GM18502 (cell line): ENCODE measurements around the gene TRAT1.
"Not testable (repeated sequence)": the region's sequence is repeated elsewhere in the genome, so short reads cannot be mapped to it uniquely, and the experiment has no call there.

Experiments
- ATAC-seq: cut with Tn5 transposase; IDR thresholded peaks from one replicate; pipeline ENCODE4 v1.9.1; 2021; ENCODE audit warnings: mild to moderate bottlenecking; ENCODE audit not compliant: unreplicated experiment, poor library complexity

TRAT1 gene, protein sequence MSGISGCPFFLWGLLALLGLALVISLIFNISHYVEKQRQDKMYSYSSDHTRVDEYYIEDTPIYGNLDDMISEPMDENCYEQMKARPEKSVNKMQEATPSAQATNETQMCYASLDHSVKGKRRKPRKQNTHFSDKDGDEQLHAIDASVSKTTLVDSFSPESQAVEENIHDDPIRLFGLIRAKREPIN

GRCh38 chr3:108822123-108822897 is at the start of gene TRAT1:
TRAT1 (plus strand) TSS chr3:108822786; CDS start chr3:108822928, 142 bp downstream.
- ATAC-seq, result no peak

DNA sequence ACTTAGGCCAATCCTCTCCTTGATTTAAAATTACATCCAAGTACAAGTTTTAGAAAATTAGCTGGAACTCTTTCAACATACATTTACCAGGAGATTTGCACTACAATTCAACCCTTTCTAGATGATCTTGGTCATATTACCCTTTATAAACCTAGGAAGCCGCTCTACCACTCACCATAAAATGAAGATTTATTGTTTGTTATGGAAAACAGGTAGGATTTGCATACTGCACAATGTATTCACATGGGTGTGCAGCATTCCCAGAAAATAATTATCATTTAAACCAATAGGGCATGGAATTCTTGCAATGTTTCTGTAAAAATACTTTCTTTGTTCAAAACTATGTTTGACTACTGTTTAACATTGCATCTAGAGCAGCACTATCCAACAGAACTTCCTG is 46.9 kb upstream of the TRAT1 start:
- ATAC-seq, result no peak

DNA sequence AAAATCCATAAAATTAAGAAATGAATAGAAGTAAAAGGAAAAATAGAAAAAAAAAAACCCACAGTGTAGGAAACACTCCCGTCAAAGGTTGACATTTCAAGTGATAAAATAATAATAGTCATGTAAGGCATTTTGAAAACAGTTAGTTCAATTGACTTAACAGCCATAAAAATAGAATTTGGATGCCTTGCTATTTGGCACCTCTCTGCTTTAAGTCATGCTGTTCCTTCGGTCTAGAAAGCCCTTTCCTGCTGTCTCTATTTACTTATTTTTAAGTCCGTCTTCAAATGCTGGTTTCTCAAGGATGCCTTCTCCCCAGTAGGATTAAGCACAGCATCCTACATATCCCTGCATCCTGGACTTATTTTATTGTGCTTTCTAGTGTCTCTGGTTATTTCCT is 43.1 kb upstream of the TRAT1 start:
- no peak for ATAC-seq

GRCh38 chr3:108780235-108780634 is 42.4 kb upstream of the TRAT1 start:
- ATAC-seq, result no peak

- no peak for ATAC-seq
These were observed 31.1 kb upstream of the TRAT1 start for GRCh38 chr3:108791473-108791872.

GRCh38 chr3:108804437-108804836 is 18.1 kb upstream of the TRAT1 start:
- no peak for ATAC-seq

DNA sequence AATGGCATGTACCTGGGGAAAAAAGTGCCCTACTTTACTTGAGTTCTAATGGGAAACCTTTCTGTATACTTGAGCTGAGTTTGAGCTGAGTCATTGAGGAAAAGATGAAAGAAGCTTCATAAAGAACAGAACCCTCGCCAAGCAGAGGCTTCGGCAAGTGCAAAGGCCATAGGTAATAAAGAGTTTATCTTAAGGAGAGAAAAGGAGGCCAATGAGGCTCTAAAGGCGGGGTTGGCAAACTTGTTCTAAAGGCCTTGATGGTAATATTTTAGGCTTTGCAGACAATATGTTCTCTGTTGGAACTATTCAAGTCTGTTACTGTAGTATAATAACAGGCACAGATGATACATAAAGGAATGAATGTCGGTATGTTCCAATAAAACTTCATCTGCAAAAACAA is 17.6 kb upstream of the TRAT1 start:
- no peak for ATAC-seq

DNA sequence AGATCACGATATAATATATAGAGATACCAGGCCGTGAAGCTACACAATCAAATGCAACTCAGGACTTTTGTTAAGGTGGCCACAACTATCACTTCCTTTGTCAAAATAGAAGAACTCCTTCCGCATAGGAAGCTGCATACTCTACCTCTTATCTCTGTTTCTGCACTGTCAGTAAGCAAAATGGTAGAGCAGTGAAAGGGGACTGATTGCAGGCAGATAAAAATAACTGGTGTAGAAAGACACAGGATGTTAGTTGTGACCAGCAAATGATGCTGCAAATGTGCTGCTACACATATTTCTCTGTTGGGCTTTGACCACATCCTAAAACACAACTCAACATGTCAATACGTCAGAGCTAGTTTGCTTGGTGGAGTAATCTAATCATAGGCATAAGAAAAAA is 16.3 kb upstream of the TRAT1 start:
- no peak for ATAC-seq

GRCh38 chr3:108818404-108818803 is 4.2 kb upstream of the TRAT1 start:
- peak; percentile 95 for ATAC-seq

DNA sequence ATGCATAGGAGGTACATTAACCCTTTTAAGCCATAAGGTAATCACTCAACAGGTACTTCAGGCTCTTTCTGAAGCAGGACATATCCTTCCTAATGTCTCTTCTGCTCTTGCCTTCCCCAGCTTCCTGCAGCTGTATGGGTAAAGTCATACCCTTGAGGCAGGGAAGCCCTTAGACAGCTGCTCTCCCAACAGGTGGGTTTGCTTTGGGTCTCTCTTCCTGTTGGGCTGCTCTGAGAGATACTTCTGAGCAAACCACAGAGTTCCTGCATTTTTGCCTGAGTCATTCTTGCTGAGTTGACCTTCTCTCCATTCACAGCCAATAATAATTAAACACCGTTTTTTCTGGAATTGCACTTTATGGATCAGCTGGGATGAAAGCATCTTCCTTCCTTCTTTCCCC is 2.0 kb upstream of the TRAT1 start:
- no peak for ATAC-seq

GRCh38 chr3:108823227-108823626 is 641 bp downstream of the TRAT1 start:
- ATAC-seq, result no peak

DNA sequence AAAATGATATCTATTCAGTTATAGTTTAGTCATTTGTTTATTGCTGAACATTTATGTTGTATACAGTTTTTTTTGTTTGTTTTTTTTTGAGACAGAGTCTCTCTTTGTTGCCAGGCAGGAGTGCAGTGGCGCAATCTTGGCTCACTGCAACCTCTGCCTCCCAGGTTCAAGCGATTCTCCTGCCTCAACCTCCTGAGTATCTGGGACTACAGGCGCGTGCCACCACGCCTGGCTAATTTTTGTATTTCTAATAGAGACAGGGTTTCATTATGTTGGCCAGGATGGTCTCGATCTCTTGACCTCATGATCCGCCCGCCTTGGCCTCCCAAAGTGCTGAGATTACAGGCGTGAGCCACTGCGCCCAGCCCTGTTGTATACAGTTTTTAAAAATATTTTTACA is 1.2 kb downstream of the TRAT1 start:
- ATAC-seq, result not testable (repeated sequence)

DNA sequence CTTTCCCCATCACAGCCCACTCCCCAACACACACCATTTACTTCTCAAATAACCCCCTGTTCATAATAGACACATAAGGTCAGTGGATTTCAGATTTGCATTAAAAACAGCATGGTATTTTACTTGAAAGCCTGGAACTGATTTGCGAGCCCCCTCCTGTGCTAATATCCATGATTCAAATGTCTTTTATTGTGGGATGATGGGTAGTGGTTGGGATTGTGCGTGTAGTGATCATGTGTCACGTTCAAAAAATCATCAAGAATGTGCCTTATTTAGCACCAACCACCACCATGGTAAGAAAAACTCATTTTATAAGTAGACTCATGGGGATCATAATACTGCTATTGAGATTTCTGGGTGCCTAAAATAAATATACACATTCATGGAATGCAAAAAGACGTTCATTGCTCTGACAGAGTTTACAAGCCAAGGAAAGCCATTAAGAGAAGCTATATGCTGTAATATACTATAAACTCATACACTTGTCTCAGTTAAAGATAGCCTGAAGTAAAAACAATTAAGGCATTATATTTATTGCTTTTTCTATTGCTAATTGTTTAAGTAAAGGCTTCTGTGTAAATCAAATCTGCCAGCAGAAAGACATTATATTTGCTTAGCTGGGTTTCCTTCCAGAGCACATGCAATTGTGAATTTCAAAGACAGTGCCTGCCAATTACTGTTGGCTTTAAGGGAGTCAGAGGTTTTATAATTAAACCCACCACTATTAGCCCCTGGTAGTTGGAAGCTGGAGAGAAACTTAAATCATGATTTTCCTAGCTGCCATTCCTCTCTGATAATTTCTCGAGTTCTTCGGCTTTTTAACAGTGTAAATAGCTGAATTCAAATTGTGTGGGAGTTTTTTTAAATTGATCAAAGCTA is 4.0 kb downstream of the TRAT1 start:
- no peak for ATAC-seq

DNA sequence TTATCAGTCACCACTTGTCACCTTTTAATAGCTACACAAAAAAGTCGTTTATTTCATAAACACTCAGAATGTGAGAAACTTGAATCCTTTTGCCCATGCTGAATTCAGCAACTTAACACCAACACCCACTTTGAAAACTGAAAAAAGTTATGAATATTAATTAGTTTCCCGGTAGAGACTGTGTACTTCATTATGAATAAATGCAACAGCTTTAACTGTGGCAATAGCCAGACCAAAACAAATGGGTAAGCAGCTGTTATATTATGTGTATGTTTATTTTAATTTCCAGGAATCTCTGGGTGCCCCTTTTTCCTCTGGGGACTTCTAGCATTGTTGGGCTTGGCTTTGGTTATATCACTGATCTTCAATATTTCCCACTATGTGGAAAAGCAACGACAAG is 7.8 kb downstream of the TRAT1 start:
- no peak for ATAC-seq

DNA sequence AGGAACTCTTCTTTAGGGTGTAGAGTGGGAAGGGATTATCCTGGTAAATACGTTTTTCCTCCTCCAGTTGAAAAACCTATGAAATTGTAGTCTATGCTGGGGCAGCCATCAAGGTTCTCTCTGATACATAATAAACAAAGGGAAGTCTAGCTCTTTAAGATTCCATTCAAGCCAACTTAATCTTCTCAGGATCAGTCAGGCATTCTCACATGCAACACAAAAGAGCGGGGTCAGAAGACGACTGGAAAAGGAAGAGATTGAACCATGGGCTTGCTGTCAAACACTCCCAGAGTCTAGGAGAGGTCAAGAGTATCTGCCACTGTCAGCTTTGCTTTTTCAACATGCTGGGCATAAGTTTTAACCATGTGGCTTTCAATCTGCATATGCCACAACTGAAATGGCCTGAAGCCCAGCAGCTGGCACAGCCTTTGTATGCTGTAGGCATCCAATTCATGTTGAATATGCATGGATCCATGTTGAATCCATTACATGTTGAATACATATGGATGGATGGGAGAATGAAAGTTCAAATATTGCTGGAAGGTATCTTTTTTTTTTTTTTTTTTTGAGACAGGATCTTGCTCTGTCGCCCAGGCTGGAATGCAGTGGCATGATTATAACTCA is 8.5 kb downstream of the TRAT1 start:
- ATAC-seq, result no peak

GRCh38 chr3:108833611-108834010 is 11.0 kb downstream of the TRAT1 start:
- no peak for ATAC-seq

DNA sequence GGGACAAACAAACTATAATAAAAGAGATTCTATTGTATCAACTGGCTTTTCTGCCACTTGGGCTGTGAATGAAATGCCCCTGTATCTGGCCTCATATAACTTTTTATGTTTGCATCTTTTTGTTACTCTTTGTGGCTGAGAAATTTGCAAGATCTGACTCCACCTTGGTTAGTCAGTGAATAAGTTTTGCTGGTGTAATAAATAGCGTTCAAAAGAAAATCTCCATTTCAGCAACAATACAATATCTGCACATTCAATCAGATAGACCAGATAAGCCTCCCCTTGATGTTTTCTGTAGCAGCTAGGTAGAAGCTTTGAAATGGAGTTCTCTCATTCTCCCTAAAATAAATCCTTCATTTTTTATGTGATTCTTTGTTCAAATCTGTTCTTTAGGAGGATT is 12.0 kb downstream of the TRAT1 start:
- no peak for ATAC-seq

GRCh38 chr3:108835101-108835500 is 12.5 kb downstream of the TRAT1 start:
- ATAC-seq, result no peak

DNA sequence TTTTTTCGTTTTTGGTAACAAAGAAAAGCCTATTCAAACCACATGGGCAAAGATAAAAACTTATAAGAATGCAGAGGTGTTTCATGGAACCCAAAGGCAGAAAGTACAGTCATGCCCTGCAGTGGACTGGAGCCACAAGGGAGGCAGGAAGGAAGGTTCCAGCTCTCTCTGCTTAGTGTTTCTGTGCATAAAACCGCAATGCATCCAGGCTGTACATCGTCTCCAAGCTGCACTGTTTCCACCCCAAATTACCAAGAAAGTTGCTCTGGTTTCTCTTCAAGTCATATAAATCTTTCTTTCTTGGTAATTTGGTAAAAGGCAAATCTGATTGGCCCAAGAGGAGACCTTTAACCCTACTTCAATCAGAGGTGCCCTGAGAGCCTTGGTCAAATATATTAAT is 15.8 kb downstream of the TRAT1 start:
- ATAC-seq, result no peak

- ATAC-seq, result no peak
These were observed 23.2 kb downstream of the TRAT1 start for GRCh38 chr3:108845709-108846293.
